MM.1S (cell line): ENCODE results near the gene ATP8B4.

Source experiments
- DNase-seq: peaks from one replicate; pipeline ENCODE4 v3.0.0-alpha.2; 2015
- H2AFZ ChIP-seq: fragments of 300-600 bp; sonication (generic); 2 replicates; pipeline ENCODE4 v1.6.0; 2016; ENCODE audit warnings: antibody characterized with exemption, low read length
- H3F3A ChIP-seq: fragments of 300-600 bp; sonication (generic); 2 replicates; pipeline ENCODE4 v1.6.1; 2016; ENCODE audit warnings: mild to moderate bottlenecking, antibody characterized with exemption, low read length, moderate library complexity, mixed read lengths; ENCODE audit not compliant: insufficient read depth
- H3K27ac ChIP-seq: fragments of 300-600 bp; sonication (generic); 2 replicates; pipeline ENCODE4 v1.5.1; 2016; ENCODE audit warnings: mild to moderate bottlenecking, low read length
- H3K27me3 ChIP-seq: fragments of 300-600 bp; sonication (generic); replicated peaks from 2 replicates; pipeline ENCODE4 v1.6.0; 2016; ENCODE audit warnings: low read length; ENCODE audit not compliant: insufficient read depth
- H3K36me3 ChIP-seq: fragments of 300-600 bp; sonication (generic); replicated peaks from 2 replicates; pipeline ENCODE4 v1.6.1; 2016; ENCODE audit warnings: mild to moderate bottlenecking, low read length, mixed read lengths; ENCODE audit not compliant: insufficient read depth
- H3K4me1 ChIP-seq: fragments of 300-600 bp; sonication (generic); 2 replicates; pipeline ENCODE4 v1.6.1; 2016; ENCODE audit warnings: low read length, mixed read lengths
- H3K4me2 ChIP-seq: fragments of 300-600 bp; sonication (generic); 2 replicates; pipeline ENCODE4 v1.6.0; 2016; ENCODE audit warnings: low read depth, low read length
- H3K4me3 ChIP-seq: fragments of 300-600 bp; sonication (generic); 2 replicates; pipeline ENCODE4 v1.5.1; 2016; ENCODE audit warnings: low read length, mixed read lengths
- H3K79me2 ChIP-seq: fragments of 300-600 bp; sonication (generic); 2 replicates; pipeline ENCODE4 v1.6.1; 2016; ENCODE audit warnings: mixed run types, low read length, mixed read lengths
- H3K9ac ChIP-seq: fragments of 300-600 bp; sonication (generic); 2 replicates; pipeline ENCODE4 v1.6.1; 2016; ENCODE audit warnings: low read length, mixed read lengths
- H3K9me2 ChIP-seq: fragments of 300-600 bp; sonication (generic); replicated peaks from 2 replicates; pipeline ENCODE4 v1.6.1; 2016; ENCODE audit warnings: mild to moderate bottlenecking, low read length, mixed read lengths; ENCODE audit not compliant: insufficient read depth
- H3K9me3 ChIP-seq: fragments of 300-600 bp; sonication (generic); replicated peaks from 2 replicates; pipeline ENCODE4 v1.6.1; 2016; ENCODE audit warnings: mild to moderate bottlenecking, low read length, mixed read lengths; ENCODE audit not compliant: insufficient read depth
- H4K20me1 ChIP-seq: fragments of 300-600 bp; sonication (generic); 2 replicates; pipeline ENCODE4 v1.6.1; 2016; ENCODE audit warnings: mild to moderate bottlenecking, low read length, moderate library complexity, mixed read lengths; ENCODE audit not compliant: insufficient read depth
- CTCF ChIP-seq: fragments of 300-600 bp; sonication (generic); IDR thresholded peaks from 2 replicates; pipeline ENCODE4 v1.5.1; 2016; ENCODE audit warnings: antibody characterized with exemption, low read length, mixed read lengths
- EZH2 ChIP-seq: fragments of 300-600 bp; sonication (generic); optimal IDR thresholded peaks from 2 replicates; pipeline ENCODE3; 2017; ENCODE audit warnings: low read depth, mild to moderate bottlenecking, antibody characterized with exemption, low read length, mixed read lengths
- EZH2phosphoT487 ChIP-seq: fragments of 300-600 bp; sonication (generic); IDR thresholded peaks from 2 replicates; pipeline ENCODE4 v1.6.1; 2018; ENCODE audit warnings: antibody characterized with exemption, low read length

The ATP8B4 gene

GRCh38 chr15:50138391-50138790 is 19.4 kb upstream of the ATP8B4 start:
- H2AFZ ChIP-seq: no peak overlapping the region
- no peaks in the 10 kb centered on the region for H3K9me2 ChIP-seq
- H3K36me3 ChIP-seq: no peaks in the 10 kb centered on the region
- TF ChIP-seq CTCF (no peak; the same call in 1 of the 2 replicates), EZH2phosphoT487 (no peak)
- no peaks in the 10 kb centered on the region for H4K20me1 ChIP-seq
- no peaks in the 10 kb centered on the region for H3K9me3 ChIP-seq
- H3K27me3 ChIP-seq: no peaks in the 10 kb centered on the region
- no peak overlapping the region for H3K4me2 ChIP-seq
- H3F3A ChIP-seq: no peaks in the 10 kb centered on the region
- H3K4me1 ChIP-seq: 0 out of 2 replicates have a peak, but pooled peaks cover 4% of the 10 kb centered on the region
- DNase-seq: no peak
- no peak overlapping the region for H3K27ac ChIP-seq
- no peak overlapping the region for H3K9ac ChIP-seq
- no peaks in the 10 kb centered on the region for H3K79me2 ChIP-seq
- H3K4me3 ChIP-seq: no peak overlapping the region

- Histone ChIP-seq H3K4me3 (no peak overlapping the region), H3K9me2 (no peaks in the 10 kb centered on the region), H3K27ac (no peak overlapping the region), H3K9me3 (no peaks in the 10 kb centered on the region), H3K4me2 (no peak overlapping the region), H3K27me3 (no peaks in the 10 kb centered on the region), H4K20me1 (no peaks in the 10 kb centered on the region), H3F3A (no peaks in the 10 kb centered on the region), H2AFZ (no peak overlapping the region), H3K4me1 (0 out of 2 replicates have a peak, but pooled peaks cover 4% of the 10 kb centered on the region), H3K79me2 (no peaks in the 10 kb centered on the region), H3K9ac (no peak overlapping the region), H3K36me3 (no peaks in the 10 kb centered on the region)
- TF ChIP-seq EZH2phosphoT487: no peak
- no peak for DNase-seq
These were observed 18.9 kb upstream of the ATP8B4 start for GRCh38 chr15:50137893-50138292.

GRCh38 chr15:50137330-50137761 is 18.3 kb upstream of the ATP8B4 start:
- H3K27me3 ChIP-seq: no peaks in the 10 kb centered on the region
- no peak overlapping the region for H3K27ac ChIP-seq
- no peaks in the 10 kb centered on the region for H3K36me3 ChIP-seq
- no peak overlapping the region for H3K9ac ChIP-seq
- H3K9me2 ChIP-seq: no peaks in the 10 kb centered on the region
- TF ChIP-seq EZH2: no peak
- no peak for TF ChIP-seq EZH2phosphoT487
- TF ChIP-seq CTCF: no peak
- DNase-seq: no peak
- H2AFZ ChIP-seq: no peak overlapping the region
- H4K20me1 ChIP-seq: no peaks in the 10 kb centered on the region
- no peak overlapping the region for H3K4me2 ChIP-seq
- H3K79me2 ChIP-seq: no peaks in the 10 kb centered on the region
- no peaks in the 10 kb centered on the region for H3F3A ChIP-seq
- H3K4me3 ChIP-seq: no peak overlapping the region
- H3K4me1 ChIP-seq: 0 out of 2 replicates have a peak, but pooled peaks cover 4% of the 10 kb centered on the region
- no peaks in the 10 kb centered on the region for H3K9me3 ChIP-seq

GRCh38 chr15:50135031-50135551 is 16.1 kb upstream of the ATP8B4 start:
- H3K9ac ChIP-seq: no peak overlapping the region
- H3K4me1 ChIP-seq: 0 out of 2 replicates have a peak, but pooled peaks cover 4% of the 10 kb centered on the region
- H3K4me3 ChIP-seq: no peak overlapping the region
- no peaks in the 10 kb centered on the region for H3K9me3 ChIP-seq
- no peaks in the 10 kb centered on the region for H3F3A ChIP-seq
- H3K79me2 ChIP-seq: no peaks in the 10 kb centered on the region
- no peaks in the 10 kb centered on the region for H3K27me3 ChIP-seq
- H3K4me2 ChIP-seq: no peak overlapping the region
- TF ChIP-seq EZH2: no peak
- no peak for TF ChIP-seq CTCF
- no peak for TF ChIP-seq EZH2phosphoT487
- DNase-seq: no peak
- H3K9me2 ChIP-seq: no peaks in the 10 kb centered on the region
- no peak overlapping the region for H3K27ac ChIP-seq
- no peak overlapping the region for H2AFZ ChIP-seq
- H3K36me3 ChIP-seq: no peaks in the 10 kb centered on the region
- H4K20me1 ChIP-seq: no peaks in the 10 kb centered on the region
